Chondrocyte (in vitro differentiated cells): ENCODE results near the gene PRDM7. TPM values are rescaled to one million over a fixed set of nuclear protein-coding genes. Genes with fewer than 3 reads are reported as not detected.
"Not testable (repeated sequence)": the region's sequence is repeated elsewhere in the genome, so short reads cannot be mapped to it uniquely, and the experiment has no call there.

Source experiments
- DNase-seq: peaks from one replicate; pipeline ENCODE4 v3.0.0; 2021; ENCODE audit warnings: mixed read lengths, low spot score
- H3K27ac Mint-ChIP-seq: one replicate; pipeline ENCODE4 v1.8.0; 2021; ENCODE audit warnings: mild to moderate bottlenecking, moderate library complexity, mixed read lengths; ENCODE audit not compliant: unreplicated experiment
- H3K27me3 Mint-ChIP-seq: 2 replicates; pipeline ENCODE4 v1.8.0; 2021; ENCODE audit warnings: low read depth, mixed read lengths
- H3K36me3 Mint-ChIP-seq: 2 replicates; pipeline ENCODE4 v1.8.0; 2021; ENCODE audit warnings: low read depth, mixed read lengths
- H3K4me1 Mint-ChIP-seq: 2 replicates; pipeline ENCODE4 v1.8.0; 2021; ENCODE audit warnings: low read depth, mild to moderate bottlenecking, mixed read lengths
- H3K4me3 Mint-ChIP-seq: one replicate; pipeline ENCODE4 v1.8.0; 2021; ENCODE audit warnings: mild to moderate bottlenecking, moderate library complexity, mixed read lengths; ENCODE audit not compliant: unreplicated experiment
- H3K9me3 Mint-ChIP-seq: 2 replicates; pipeline ENCODE4 v1.8.0; 2021; ENCODE audit warnings: low read depth, mixed read lengths
- CTCF ChIP-seq: fragments of 200-600 bp; sonication (generic); IDR thresholded peaks from 2 replicates; pipeline ENCODE4 v1.5.0; 2021; ENCODE audit warnings: antibody characterized with exemption, mild to moderate bottlenecking, moderate library complexity
- total RNA-seq: library from RNA; stranded (reverse); gene quantifications from 3 replicates; pipeline ENCODE4 v1.2.1, GENCODE V29; 2021

The PRDM7 gene
- total RNA-seq, 1 donor from 2014 or later, result not detected

DNA sequence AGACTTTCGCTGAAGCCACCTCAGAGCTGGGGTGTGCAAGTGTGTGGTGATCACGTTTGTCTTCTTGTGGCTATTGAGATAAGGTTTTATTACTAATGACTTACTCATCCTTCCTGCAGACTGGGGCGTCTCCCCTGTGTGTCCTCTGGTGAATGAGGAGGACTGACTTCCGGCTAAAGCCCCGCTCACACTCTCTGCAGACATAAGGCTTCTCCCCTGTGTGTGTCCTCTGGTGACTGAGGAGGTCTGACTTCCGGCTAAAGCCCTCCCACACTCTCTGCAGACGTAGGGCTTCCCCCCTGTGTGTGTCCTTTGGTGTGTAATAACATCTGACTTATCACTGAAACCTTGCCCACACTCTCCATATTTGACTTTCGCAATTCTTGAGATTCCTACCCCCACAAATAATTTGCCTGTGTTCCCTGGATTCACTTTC lies 19.4 kb downstream of the PRDM7 start:
- Mint-ChIP-seq H3K4me3 (no peak overlapping the region), H3K36me3 (peaks cover 2% of the 10 kb centered on the region), H3K4me1 (peaks cover 6% of the 10 kb centered on the region), H3K9me3 (peaks cover 19% of the 10 kb centered on the region), H3K27me3 (peaks cover 4% of the 10 kb centered on the region), H3K27ac (no peak overlapping the region)
- TF ChIP-seq CTCF, result no peak
- no peak for DNase-seq

- H3K4me3 Mint-ChIP-seq, H3K4me1 Mint-ChIP-seq, H3K36me3 Mint-ChIP-seq, H3K27me3 Mint-ChIP-seq, DNase-seq, H3K27ac Mint-ChIP-seq: not testable (repeated sequence)
- peaks cover 19% of the 10 kb centered on the region for H3K9me3 Mint-ChIP-seq
Observed at GRCh38 chr16:90056521-90056920, 20.6 kb downstream of the PRDM7 start.

- no peak overlapping the region for H3K4me3 Mint-ChIP-seq
- H3K9me3 Mint-ChIP-seq, result peaks cover 19% of the 10 kb centered on the region
- no peak overlapping the region for H3K27ac Mint-ChIP-seq
- H3K36me3 Mint-ChIP-seq, result peaks cover 2% of the 10 kb centered on the region
- no peak for TF ChIP-seq CTCF
- peaks cover 6% of the 10 kb centered on the region for H3K4me1 Mint-ChIP-seq
- DNase-seq, result no peak
- peaks cover 4% of the 10 kb centered on the region for H3K27me3 Mint-ChIP-seq
Observed at GRCh38 chr16:90055371-90055770, 21.8 kb downstream of the PRDM7 start.

DNA sequence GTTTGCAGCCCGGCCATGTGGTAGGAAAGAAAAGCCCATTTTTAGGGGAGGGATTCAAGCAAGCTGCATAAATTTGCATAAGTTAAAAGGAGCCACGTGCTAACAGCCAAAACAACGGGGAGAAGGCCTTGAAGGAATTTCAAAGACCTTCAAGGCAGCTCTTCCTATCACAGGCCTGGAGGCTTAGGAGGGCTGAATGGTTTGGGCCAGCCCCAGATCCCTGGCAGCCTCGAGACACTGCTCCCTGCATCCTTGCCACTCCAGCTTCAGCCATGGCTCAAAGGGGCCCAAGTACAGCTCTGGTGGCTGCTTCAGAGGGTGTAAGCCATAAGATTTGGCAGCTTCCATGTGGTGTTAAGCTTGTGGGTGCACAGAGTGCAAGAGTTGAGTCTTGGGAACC lies 22.6 kb downstream of the PRDM7 start:
- H3K4me1 Mint-ChIP-seq, result peaks cover 6% of the 10 kb centered on the region
- H3K27ac Mint-ChIP-seq, result no peak overlapping the region
- peaks cover 19% of the 10 kb centered on the region for H3K9me3 Mint-ChIP-seq
- peaks cover 2% of the 10 kb centered on the region for H3K36me3 Mint-ChIP-seq
- TF ChIP-seq CTCF, result no peak
- H3K27me3 Mint-ChIP-seq, result peaks cover under 1% of the 10 kb centered on the region
- H3K4me3 Mint-ChIP-seq, result no peak overlapping the region
- no peak for DNase-seq

DNA sequence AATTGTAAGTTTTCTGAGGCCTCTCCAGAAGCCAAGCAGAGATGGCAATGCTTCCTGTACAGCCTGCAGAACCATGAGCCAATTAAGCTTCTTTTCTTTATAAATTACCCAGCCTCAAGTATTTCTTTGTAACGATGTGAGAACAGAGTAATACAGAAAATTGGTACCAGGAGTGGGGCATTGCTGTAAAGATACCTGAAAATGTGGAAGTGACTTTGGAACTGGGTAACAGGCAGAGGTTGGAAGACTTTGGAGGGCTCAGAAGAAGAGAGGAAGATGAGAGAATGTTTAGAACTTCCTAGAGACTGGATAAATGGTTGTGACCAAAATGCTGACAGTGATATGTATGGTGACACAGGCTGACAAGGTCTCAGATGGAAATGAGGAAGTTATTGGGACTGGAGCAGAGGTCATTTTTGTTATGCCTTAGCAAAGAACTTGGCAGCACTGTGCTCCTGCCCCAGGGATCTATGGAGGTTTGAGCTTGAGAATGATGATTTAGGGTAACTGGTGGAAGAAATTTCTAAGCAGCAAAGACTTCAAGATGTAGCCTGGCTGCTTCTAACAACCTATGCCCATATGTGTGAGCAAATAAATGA lies 23.1 kb downstream of the PRDM7 start:
- H3K36me3 Mint-ChIP-seq, result peaks cover 2% of the 10 kb centered on the region
- no peak for TF ChIP-seq CTCF
- H3K4me3 Mint-ChIP-seq, result no peak overlapping the region
- DNase-seq, result no peak
- peaks cover 19% of the 10 kb centered on the region for H3K9me3 Mint-ChIP-seq
- H3K27ac Mint-ChIP-seq, result no peak overlapping the region
- peaks cover 6% of the 10 kb centered on the region for H3K4me1 Mint-ChIP-seq
- H3K27me3 Mint-ChIP-seq, result no peaks in the 10 kb centered on the region

DNA sequence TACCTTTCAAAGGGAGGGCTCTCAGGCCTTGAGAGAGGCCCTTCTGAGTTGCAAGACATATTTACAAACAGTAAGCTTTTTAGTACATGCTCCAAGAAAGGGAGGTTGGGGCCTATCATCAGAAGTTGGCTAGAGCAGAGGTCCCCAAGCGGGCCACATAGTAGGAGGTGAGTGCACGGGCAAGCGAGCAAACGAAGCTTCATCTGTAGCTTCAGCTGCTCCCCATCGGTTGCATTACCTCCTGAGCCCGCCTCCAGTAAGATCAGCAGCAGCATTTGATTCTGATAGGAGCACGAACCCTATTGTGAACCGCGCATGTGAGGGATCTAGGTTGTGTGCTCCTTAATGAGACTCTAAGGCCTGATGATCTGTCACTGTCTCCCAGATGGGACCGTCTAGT lies 26.2 kb downstream of the PRDM7 start:
- Mint-ChIP-seq H3K4me1 (peaks cover 14% of the 10 kb centered on the region), H3K27me3 (no peaks in the 10 kb centered on the region), H3K4me3 (no peak overlapping the region), H3K27ac (no peak overlapping the region), H3K9me3 (peaks cover 19% of the 10 kb centered on the region), H3K36me3 (peaks cover 2% of the 10 kb centered on the region)
- no peak for TF ChIP-seq CTCF
- DNase-seq, result no peak
